H1 (cell line): ENCODE results near the gene SRRM4. TPM values are rescaled to one million over a fixed set of nuclear protein-coding genes. Genes with fewer than 3 reads are reported as not detected.

Source experiments
- CTCF ChIA-PET: fragments of 300-600 bp; sonication (Branson Sonifier 250); formaldehyde crosslinking; loops from one replicate; lab custom pipeline; 2021; ENCODE audit not compliant: partially characterized antibody; lab: Charles Lee
- POLR2A ChIA-PET: fragments of 300-600 bp; sonication (Branson Sonifier 250); formaldehyde crosslinking; loops from one replicate; lab custom pipeline; 2021; ENCODE audit warnings: inconsistent platforms; ENCODE audit not compliant: partially characterized antibody; lab: Charles Lee
- DNase-seq, 2 experiments: peaks; one replicate each; pipeline versions ENCODE4 v3.0.0 to v3.0.0-alpha.2; 2010 to 2022; ENCODE audit warnings: low spot score in 2 of 2, low read depth in 1 of 2, mixed read lengths in 1 of 2
- FAIRE-seq: peaks from 2 replicates; lab custom pipeline; 2011; peaks lifted over from hg19 to GRCh38; lab: Jason Lieb, UNC
- H2AFZ ChIP-seq: 2 replicates; pipeline ENCODE4 v1.8.1; 2012; ENCODE audit warnings: low read length, inconsistent platforms
- H2AK5ac ChIP-seq: 2 replicates; pipeline ENCODE4 v1.6.1; 2013; ENCODE audit warnings: low read depth, low read length
- H2BK120ac ChIP-seq: replicated peaks from 2 replicates; pipeline ENCODE3; 2013; ENCODE audit warnings: low read depth, low read length, inconsistent platforms
- H2BK12ac ChIP-seq: 2 replicates; pipeline ENCODE4 v1.6.1; 2013; ENCODE audit warnings: low read depth, low read length
- H2BK15ac ChIP-seq: 2 replicates; pipeline ENCODE4 v1.6.1; 2013; ENCODE audit warnings: low read length
- H2BK20ac ChIP-seq: 2 replicates; pipeline ENCODE4 v1.6.1; 2013; ENCODE audit warnings: low read length
- H2BK5ac ChIP-seq: 2 replicates; pipeline ENCODE4 v1.6.1; 2013; ENCODE audit warnings: low read depth, low read length
- H3K14ac ChIP-seq: 2 replicates; pipeline ENCODE4 v1.6.1; 2013; ENCODE audit warnings: inconsistent platforms; ENCODE audit not compliant: insufficient read length
- H3K18ac ChIP-seq: 2 replicates; pipeline ENCODE4 v1.6.1; 2013; ENCODE audit warnings: low read length; ENCODE audit errors: extremely low read depth
- H3K23ac ChIP-seq: 2 replicates; pipeline ENCODE4 v1.6.1; 2013; ENCODE audit warnings: inconsistent platforms; ENCODE audit not compliant: insufficient read length
- H3K23me2 ChIP-seq: 2 replicates; pipeline ENCODE4 v1.6.1; 2013; ENCODE audit warnings: low read depth, low read length
- H3K27ac ChIP-seq: 2 replicates; pipeline ENCODE4 v1.6.1; 2011; ENCODE audit warnings: low read depth, low read length, inconsistent platforms
- H3K27me3 ChIP-seq, 4 experiments: replicated peaks in 1 of 4; 1 replicate in 1 of 4; 2 replicates in 3 of 4; pipeline versions ENCODE4 v1.6.1 to v1.8.1; 2011 to 2013; ENCODE audit warnings: low read length in 3 of 4, mild to moderate bottlenecking in 3 of 4, inconsistent platforms in 2 of 4, mixed read lengths in 2 of 4, moderate library complexity in 1 of 4; ENCODE audit not compliant: control insufficient read depth in 3 of 4, insufficient read depth in 3 of 4; ENCODE audit errors: extremely low read depth in 1 of 4
- H3K36me3 ChIP-seq, 4 experiments: 2 replicates each; pipeline versions ENCODE4 v1.6.1 to v1.8.1; 2011 to 2013; ENCODE audit warnings: mild to moderate bottlenecking in 4 of 4, low read length in 3 of 4, moderate library complexity in 2 of 4, control low read depth in 1 of 4, inconsistent platforms in 1 of 4; ENCODE audit not compliant: insufficient read depth in 4 of 4, control insufficient read depth in 2 of 4
- H3K4ac ChIP-seq: replicated peaks from 2 replicates; pipeline ENCODE3; 2013; ENCODE audit warnings: low read length, low read depth, mixed read lengths, inconsistent platforms; ENCODE audit not compliant: insufficient read length
- H3K4me1 ChIP-seq, 4 experiments: replicated peaks in 1 of 4; 1 replicate in 1 of 4; 2 replicates in 3 of 4; pipeline versions ENCODE4 v1.6.1 to v1.8.1; 2011 to 2013; ENCODE audit warnings: low read length in 3 of 4, inconsistent platforms in 2 of 4, mixed read lengths in 1 of 4; ENCODE audit not compliant: insufficient read depth in 4 of 4, control insufficient read depth in 3 of 4
- H3K4me2 ChIP-seq, 2 experiments: 2 replicates each; pipeline versions ENCODE4 v1.6.1 to v1.8.1; 2011 to 2013; ENCODE audit warnings: low read depth in 2 of 2, low read length in 2 of 2, control low read depth in 1 of 2, inconsistent platforms in 1 of 2, mild to moderate bottlenecking in 1 of 2; ENCODE audit not compliant: insufficient read depth in 1 of 2
- H3K4me3 ChIP-seq, 4 experiments: fragments of 200-600, 300-600 bp in 1 of 4; sonication (generic), shearing (Covaris generic), sonication (Bioruptor Twin) in 1 of 4; 2 replicates each; pipeline versions ENCODE4 v1.5.1 to v1.8.1; 2011 to 2016; ENCODE audit warnings: low read length in 4 of 4, low read depth in 3 of 4, control low read depth in 2 of 4, inconsistent platforms in 2 of 4, mild to moderate bottlenecking in 2 of 4, mixed read lengths in 1 of 4, moderate library complexity in 1 of 4; ENCODE audit not compliant: insufficient read depth in 2 of 4; ENCODE audit errors: extremely low read depth in 1 of 4
- H3K56ac ChIP-seq: replicated peaks from 2 replicates; pipeline ENCODE3; 2013; ENCODE audit warnings: low read depth, mild to moderate bottlenecking, mixed read lengths, low read length, inconsistent platforms; ENCODE audit not compliant: insufficient read length
- H3K79me1 ChIP-seq: 2 replicates; pipeline ENCODE4 v1.6.1; 2013; ENCODE audit warnings: low read depth, low read length, control low read depth
- H3K79me2 ChIP-seq, 2 experiments: 2 replicates each; pipeline versions ENCODE4 v1.6.1 to v1.8.1; 2012 to 2013; ENCODE audit warnings: low read length in 2 of 2, mild to moderate bottlenecking in 2 of 2, inconsistent platforms in 1 of 2; ENCODE audit not compliant: insufficient read depth in 2 of 2, control insufficient read depth in 1 of 2
- H3K9ac ChIP-seq, 4 experiments: replicated peaks in 1 of 4; 1 replicate in 1 of 4; 2 replicates in 3 of 4; pipeline versions ENCODE4 v1.6.1 to v1.8.1; 2011 to 2013; ENCODE audit warnings: low read depth in 3 of 4, low read length in 3 of 4, control low read depth in 2 of 4, mild to moderate bottlenecking in 2 of 4, moderate library complexity in 2 of 4, inconsistent platforms in 1 of 4; ENCODE audit errors: extremely low read depth in 1 of 4
- H3K9me3 ChIP-seq, 2 experiments: 2 replicates each; pipeline versions ENCODE4 v1.6.1 to v1.8.1; 2012 to 2013; ENCODE audit warnings: mild to moderate bottlenecking in 2 of 2, moderate library complexity in 2 of 2, control low read depth in 1 of 2, inconsistent platforms in 1 of 2, low read depth in 1 of 2, low read length in 1 of 2, mixed read lengths in 1 of 2; ENCODE audit not compliant: insufficient read depth in 2 of 2
- H4K20me1 ChIP-seq, 2 experiments: replicated peaks in 1 of 2; 2 replicates each; pipeline versions ENCODE3 to v1.8.1; 2011 to 2013; ENCODE audit warnings: inconsistent platforms in 2 of 2, low read length in 2 of 2, mild to moderate bottlenecking in 1 of 2; ENCODE audit not compliant: insufficient read depth in 2 of 2, control insufficient read depth in 1 of 2
- H4K5ac ChIP-seq: 2 replicates; pipeline ENCODE4 v1.6.1; 2013; ENCODE audit warnings: low read length, low read depth, mixed read lengths, inconsistent platforms; ENCODE audit not compliant: insufficient read length
- H4K8ac ChIP-seq: 2 replicates; pipeline ENCODE4 v1.8.0; 2013; ENCODE audit warnings: mild to moderate bottlenecking, moderate library complexity, low read length, inconsistent platforms; ENCODE audit not compliant: insufficient read depth; ENCODE audit errors: extremely low read depth
- H4K91ac ChIP-seq: replicated peaks from 2 replicates; pipeline ENCODE3; 2013; ENCODE audit warnings: low read length, mixed read lengths, inconsistent platforms; ENCODE audit not compliant: insufficient read length
- CBX5 ChIP-seq: fragments of 300-800, 300-1000 bp; sonication (generic); IDR thresholded peaks from 2 replicates; pipeline ENCODE4 v1.7.1; 2016; ENCODE audit warnings: antibody characterized with exemption, low read length, low read depth
- CREB1 ChIP-seq: IDR thresholded peaks from 2 replicates; pipeline ENCODE4 v1.6.1; 2012; ENCODE audit warnings: inconsistent platforms
- CTBP2 ChIP-seq: IDR thresholded peaks from 2 replicates; pipeline ENCODE4 v1.7.0; 2011; ENCODE audit warnings: borderline replicate concordance, mild to moderate bottlenecking, moderate library complexity, mixed read lengths, low read length; ENCODE audit not compliant: insufficient read depth, insufficient read length
- GABPA ChIP-seq: IDR thresholded peaks from 2 replicates; pipeline ENCODE4 v1.6.1; 2011; ENCODE audit warnings: mild to moderate bottlenecking, low read length, moderate library complexity, borderline replicate concordance; ENCODE audit not compliant: insufficient read depth
- SIN3A ChIP-seq, 2 experiments: IDR thresholded peaks in 1 of 2; conservative IDR thresholded peaks in 1 of 2; 2 replicates each; pipeline ENCODE4 v1.6.1; 2011 to 2012; ENCODE audit warnings: low read length in 2 of 2, improper control_type of control experiment in 1 of 2, low read depth in 1 of 2, mild to moderate bottlenecking in 1 of 2
- SP1 ChIP-seq: IDR thresholded peaks from 2 replicates; pipeline ENCODE4 v1.6.1; 2011; ENCODE audit warnings: low read depth, low read length
- SP2 ChIP-seq: IDR thresholded peaks from 2 replicates; pipeline ENCODE4 v1.6.1; 2012; ENCODE audit warnings: mild to moderate bottlenecking, low read length, inconsistent platforms
- SP4 ChIP-seq: IDR thresholded peaks from 2 replicates; pipeline ENCODE4 v1.6.1; 2012; ENCODE audit warnings: low read length, inconsistent platforms
- SRF ChIP-seq: IDR thresholded peaks from 2 replicates; pipeline ENCODE4 v1.6.1; 2011; ENCODE audit warnings: mild to moderate bottlenecking, low read depth, low read length, moderate library complexity
- TAF1 ChIP-seq: IDR thresholded peaks from 2 replicates; pipeline ENCODE4 v1.6.1; 2011; ENCODE audit warnings: mild to moderate bottlenecking, low read depth, low read length
- YY1 ChIP-seq: IDR thresholded peaks from 2 replicates; pipeline ENCODE4 v1.6.1; 2011; ENCODE audit warnings: low read depth, mild to moderate bottlenecking, low read length
- WGBS, 2 experiments: shearing (Covaris generic) in 1 of 2; methylation state at CpG; one replicate each; pipeline versions ENCODE4 v1.1.6 to v1.1.7; 2013 to 2015; ENCODE audit warnings: low lambda C conversion rate in 2 of 2, mixed read lengths in 2 of 2, inconsistent platforms in 1 of 2, low coverage in 1 of 2, missing lambda C conversion rate in 1 of 2; ENCODE audit not compliant: insufficient replicate concordance in 2 of 2, insufficient coverage in 1 of 2, insufficient read length in 1 of 2; ENCODE audit errors: extremely low coverage in 1 of 2, missing lambda C conversion rate in 1 of 2; 5-methylcytosine and 5-hydroxymethylcytosine counted together
- polyA plus RNA-seq, 7 experiments: library from polyadenylated mRNA; depleted of rRNA in 3 of 7; stranded (reverse) in 5 of 7; unstranded in 2 of 7; fragments of >200 nt in 5 of 7; fragments of 200-250 nt in 2 of 7; gene quantifications; 1 replicate in 5 of 7; 2 replicates in 1 of 7; 4 replicates in 1 of 7; pipeline versions ENCODE4 v1.2.1 to v1.2.3, GENCODE V29; 2011 to 2013; ENCODE audit warnings: missing spikeins in 2 of 7, mixed read lengths in 2 of 7
- total RNA-seq: library from RNA; stranded (reverse); fragmentation: NEBNext Ultra II Directional; extraction: Animal tissue kit (Norgen Biotek cat#: 25700); gene quantifications from 2 replicates; pipeline ENCODE4 v1.2.1, GENCODE V29; 2021

SRRM4 gene
- total and polyA plus RNA-seq, 2 of the 8 experiments (the other 6 are each of a cell fraction or from before 2014, with no cell fraction given): 0.53 to 1.1 TPM

DNA sequence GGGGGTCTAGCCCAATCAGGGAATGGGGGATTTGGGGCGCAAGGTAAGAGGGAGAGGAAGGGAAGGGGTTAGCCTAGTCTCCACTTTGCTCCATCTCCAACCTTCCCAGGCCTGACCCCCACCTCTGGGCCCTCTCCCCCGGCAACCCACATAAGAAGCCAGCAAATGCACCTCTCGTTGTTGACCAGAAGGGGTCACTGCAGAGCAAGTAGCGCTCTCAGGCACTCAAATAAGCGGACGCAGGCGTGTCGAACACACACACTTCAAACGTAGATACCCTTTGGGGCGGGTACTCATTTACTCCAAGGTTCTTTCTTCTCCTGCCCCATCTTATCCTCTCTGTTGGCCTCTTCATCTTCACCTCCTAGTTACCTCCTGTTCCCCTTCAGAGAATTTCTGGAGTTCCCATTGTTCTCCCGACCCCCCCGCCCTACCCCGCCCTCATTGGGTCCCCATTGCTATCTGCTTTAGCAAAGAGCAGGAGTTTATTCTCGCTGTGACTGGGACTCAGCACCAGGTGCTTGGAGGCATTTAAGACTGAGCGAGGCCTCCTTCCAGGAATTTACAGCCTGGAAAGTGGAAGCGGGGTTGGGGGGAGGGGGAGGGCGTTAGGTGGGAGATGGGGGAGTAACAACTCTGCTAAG lies 1.5 kb upstream of the SRRM4 start:
- Histone ChIP-seq H3K14ac (no peak overlapping the region), H2AFZ (no peak overlapping the region), H3K27ac (no peak overlapping the region), H3K9me3 (no peaks in the 10 kb centered on the region), H3K27me3 (peaks cover 0 to 23% (median 14%) of the 10 kb centered on the region in 4 experiments; a peak in 6 of 7 replicates), H2BK15ac (no peak overlapping the region), H3K18ac (no peak overlapping the region), H4K5ac (no peak overlapping the region), H3K4me3 (peak overlapping the region; percentile 70 to 97 (median 74)), H2BK20ac (no peak overlapping the region), H4K8ac (no peak overlapping the region), H4K91ac (no peak overlapping the region), H2BK5ac (no peak overlapping the region), H2BK120ac (no peak overlapping the region), H2BK12ac (no peak overlapping the region), H3K36me3 (no peaks in the 10 kb centered on the region), H4K20me1 (no peaks in the 10 kb centered on the region), H3K23me2 (peaks cover 13% of the 10 kb centered on the region), H2AK5ac (no peak overlapping the region), H3K23ac (no peak overlapping the region), H3K4me1 (peaks cover 0 to 3% (median under 1%) of the 10 kb centered on the region in 4 experiments; a peak in 2 of 7 replicates), H3K4me2 (peak overlapping the region; percentile 90 to 95), H3K79me1 (no peaks in the 10 kb centered on the region), H3K79me2 (no peaks in the 10 kb centered on the region), H3K56ac (no peak overlapping the region), H3K9ac (no peak overlapping the region), H3K4ac (no peak overlapping the region)
- FAIRE-seq (peak; percentile 94), DNase-seq (peak; percentile 39 to 86)
- WGBS, 2 experiments: 3% methylated on average over 16 of the region's 17 CpGs; no CpG with 5 or more reads in 1 of the 2 experiments
- ChIA-PET POLR2A (interaction anchor here (0.8 to 1.7 kb wide), 3 partner anchors 11 to 21 kb away, joined by 3 read pairs; no protein-coding TSS in a partner anchor), CTCF (interaction anchor here (0.6 to 2.3 kb wide), 32 partner anchors 9 to 1712 kb away, joined by 3 to 12 read pairs (median 4); no protein-coding TSS in a partner anchor)
- TF ChIP-seq SRF (no peak), SIN3A (conservative IDR thresholded peaks at IDR 0.05 in 1 of 2, IDR thresholded peaks at IDR 0.05 in 1 of 2; ENCODE audit: low read depth in 1 of 2, low read length in 2 of 2) (0 out of 4 replicates have a peak, but pooled peaks of 1 of the 2 experiments have one; percentile 41), YY1 (peak; percentile 32; the same call in 1 of the 2 replicates), GABPA (no peak), SP2 (no peak), SP1 (no peak), SP4 (no peak), CBX5 (no peak), TAF1 (no peak), CREB1 (peak; percentile 47; the same call in 1 of the 2 replicates), CTBP2 (no peak)
